HG03139 (cell line): ENCODE measurements around the gene PHF5A.
A peak's percentile ranks its signal among the peaks of the same experiment; 100 is the strongest.

Experiments
- ATAC-seq: cut with Tn5 transposase; IDR thresholded peaks from one replicate; pipeline ENCODE4 v1.9.1; 2021; ENCODE audit not compliant: unreplicated experiment

Gene PHF5A, protein sequence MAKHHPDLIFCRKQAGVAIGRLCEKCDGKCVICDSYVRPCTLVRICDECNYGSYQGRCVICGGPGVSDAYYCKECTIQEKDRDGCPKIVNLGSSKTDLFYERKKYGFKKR

DNA sequence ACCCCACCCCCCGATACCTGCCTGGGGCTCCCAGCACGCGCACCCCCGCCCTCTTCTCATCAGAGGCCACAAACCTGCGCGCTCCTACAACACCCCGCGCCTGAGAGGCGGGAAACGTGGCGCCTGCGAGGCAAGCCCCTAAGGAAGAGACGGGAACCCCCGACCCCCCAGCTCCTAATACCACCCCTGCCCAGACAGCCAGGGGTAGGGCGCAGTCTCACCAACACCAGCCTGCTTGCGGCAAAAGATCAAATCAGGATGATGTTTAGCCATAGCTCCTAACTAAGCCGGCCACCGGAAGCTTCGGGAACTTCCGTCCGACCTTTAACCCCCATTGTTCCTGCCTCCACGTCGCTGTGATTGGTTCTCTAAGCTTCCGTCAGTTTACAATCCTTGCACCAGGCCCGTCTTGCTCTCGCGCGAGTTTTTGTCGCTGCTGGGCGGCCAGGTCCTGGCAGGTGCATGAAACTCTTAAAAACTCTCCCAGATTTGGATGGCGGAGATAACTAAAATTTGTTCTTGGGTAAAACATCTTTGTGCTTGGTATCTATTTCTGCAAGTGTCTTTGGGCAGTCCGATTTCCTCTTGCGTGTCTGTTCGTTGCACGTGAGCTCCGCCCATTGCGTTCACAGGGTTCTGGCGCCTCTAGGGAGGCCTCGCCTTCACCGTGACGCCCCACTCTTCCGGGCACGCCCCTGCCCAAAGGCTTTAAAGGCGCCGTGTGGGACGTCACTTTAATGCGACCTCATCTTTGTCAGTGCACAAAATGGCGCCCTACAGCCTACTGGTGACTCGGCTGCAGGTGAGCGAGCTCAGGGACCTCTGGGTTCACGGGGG, at the start of gene PHF5A, which contains the start of gene ACO2:
TSS of gene PHF5A (minus strand) at position 312 of the 837 bp plus-strand sequence. CDS start at position 273, 39 bp downstream.
TSS of gene ACO2 (plus strand) at position 737 of the 837 bp plus-strand sequence. CDS start at position 767, 30 bp downstream.
- peak; percentile 80 for ATAC-seq

GRCh38 chr22:41518048-41518347, 49.5 kb upstream of the PHF5A start:
- no peak for ATAC-seq

GRCh38 chr22:41517172-41518047, 48.9 kb upstream of the PHF5A start:
- no peak for ATAC-seq

GRCh38 chr22:41516462-41516861, 48.0 kb upstream of the PHF5A start:
- ATAC-seq: no peak

DNA sequence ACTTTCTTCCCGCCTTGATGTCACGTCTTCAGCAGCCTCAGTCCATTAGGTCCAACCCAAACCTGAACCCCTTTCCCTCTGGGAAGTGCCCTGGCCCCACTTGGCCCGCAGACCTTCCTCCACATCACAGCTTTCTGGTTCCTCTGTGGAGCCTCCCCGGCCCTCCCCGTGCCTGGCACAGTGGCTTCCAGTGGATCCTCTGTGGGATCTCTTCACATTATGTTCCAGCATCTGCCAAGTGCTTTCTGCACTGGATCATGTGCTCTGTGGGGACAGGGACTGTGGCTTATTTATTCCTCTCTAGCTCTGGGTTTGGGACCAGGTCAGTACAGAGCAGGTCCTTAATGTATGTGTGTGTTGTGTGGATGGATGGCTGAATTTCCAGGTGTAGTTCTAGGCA, 44.9 kb upstream of the PHF5A start:
- no peak for ATAC-seq

DNA sequence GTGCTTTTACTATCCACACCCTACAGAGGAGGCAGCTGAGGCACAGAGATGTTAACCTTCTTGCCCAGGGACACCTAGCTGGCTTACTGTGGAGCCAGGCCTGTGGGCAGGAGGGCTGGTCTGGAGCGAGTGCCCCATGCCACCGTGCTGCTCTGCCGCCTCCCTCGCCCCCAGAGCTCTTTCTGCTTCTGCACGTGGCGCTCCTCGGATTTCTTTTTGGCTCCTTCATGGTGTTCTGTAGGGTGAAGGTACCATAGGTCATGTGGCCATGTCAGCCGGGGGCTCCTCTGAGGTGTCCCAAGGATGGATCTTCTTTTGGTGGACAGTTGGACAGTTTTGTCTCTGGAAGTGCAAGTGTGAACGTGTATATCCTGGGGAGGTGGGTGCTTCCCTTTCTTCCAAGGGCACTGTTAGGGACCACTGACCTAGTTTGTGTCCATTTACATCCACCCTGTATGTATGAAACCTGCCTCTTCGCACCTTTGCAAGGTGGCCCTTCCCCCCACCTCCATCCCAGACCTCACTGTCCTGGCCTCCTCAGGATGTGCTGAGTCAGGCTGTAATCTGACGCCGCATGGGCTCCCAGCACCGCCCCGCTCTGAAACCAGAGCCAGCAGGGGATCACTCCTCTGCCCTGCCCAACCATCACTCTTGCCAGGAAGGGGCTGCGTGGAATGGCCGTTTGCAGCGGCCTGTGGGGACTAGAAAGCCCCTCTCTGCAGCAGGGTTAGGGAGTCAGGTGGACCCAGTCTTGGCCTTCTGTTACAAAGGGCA, 44.1 kb upstream of the PHF5A start:
- no peak for ATAC-seq

GRCh38 chr22:41511521-41511968, 43.1 kb upstream of the PHF5A start:
- no peak for ATAC-seq

DNA sequence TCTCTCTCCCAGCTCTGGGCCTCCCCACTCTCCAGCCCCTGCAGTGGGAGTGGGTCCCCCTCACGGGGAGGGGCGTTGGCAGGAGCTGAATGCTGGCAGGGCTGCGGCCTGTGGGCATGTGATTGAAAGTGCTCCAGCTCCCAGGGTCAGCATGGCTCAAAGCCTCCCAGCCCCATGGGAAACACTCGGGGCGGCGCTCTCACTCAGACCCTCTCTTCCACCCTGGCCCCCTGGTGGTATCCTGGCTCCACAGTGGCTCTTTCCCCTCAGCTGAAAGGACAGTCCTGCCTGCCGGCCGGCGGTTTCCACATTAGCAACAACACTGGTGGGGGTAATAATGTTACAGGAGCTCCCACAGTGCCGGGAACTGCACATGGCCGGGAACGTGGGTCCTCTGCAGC, 40.3 kb upstream of the PHF5A start:
- no peak for ATAC-seq

GRCh38 chr22:41507330-41508063, 39.0 kb upstream of the PHF5A start:
- no peak for ATAC-seq

- ATAC-seq: no peak
Observed at GRCh38 chr22:41505511-41506220, 37.2 kb upstream of the PHF5A start.

- ATAC-seq: no peak
Observed at GRCh38 chr22:41504816-41505215, 36.3 kb upstream of the PHF5A start.

DNA sequence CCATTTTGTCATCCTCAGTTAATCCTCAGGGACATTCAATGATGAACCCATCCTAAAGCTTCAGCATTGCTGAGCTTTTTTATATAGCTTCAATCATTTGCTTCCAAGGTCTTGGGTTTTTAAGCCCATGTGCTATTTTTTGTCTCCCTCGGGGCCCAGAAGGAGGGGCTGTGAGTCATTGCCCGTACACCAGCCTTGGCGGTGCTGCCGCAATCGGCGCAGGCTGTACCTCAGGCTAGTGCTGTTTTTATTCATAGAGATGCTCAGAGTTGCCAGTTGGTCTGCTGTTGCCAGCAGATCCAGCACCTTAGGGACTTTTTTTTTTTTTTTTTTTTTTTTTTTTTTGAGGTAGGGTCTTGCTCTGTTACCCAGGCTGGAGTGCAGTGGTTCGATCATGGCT, 35.9 kb upstream of the PHF5A start:
- ATAC-seq: no peak

GRCh38 chr22:41501209-41501608, 32.7 kb upstream of the PHF5A start:
- no peak for ATAC-seq

DNA sequence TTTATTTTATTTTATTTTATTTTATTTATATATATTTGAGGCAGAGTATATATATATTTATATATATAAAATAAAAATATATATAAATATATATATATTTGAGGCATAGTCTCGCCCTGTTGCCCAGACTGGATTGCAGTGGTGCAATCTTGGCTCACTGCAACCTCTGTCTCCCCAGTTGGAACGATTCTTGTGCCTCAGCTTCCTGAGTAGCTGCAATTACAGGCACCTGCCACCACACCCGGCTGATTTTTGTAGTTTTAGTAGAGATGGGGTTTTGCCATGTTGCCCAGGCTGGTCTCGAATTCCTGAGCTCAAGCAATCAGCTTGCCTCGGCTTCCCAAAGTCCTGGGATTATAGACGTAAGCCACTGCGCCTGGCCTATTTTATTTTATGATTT, 31.8 kb upstream of the PHF5A start:
- no peak for ATAC-seq

DNA sequence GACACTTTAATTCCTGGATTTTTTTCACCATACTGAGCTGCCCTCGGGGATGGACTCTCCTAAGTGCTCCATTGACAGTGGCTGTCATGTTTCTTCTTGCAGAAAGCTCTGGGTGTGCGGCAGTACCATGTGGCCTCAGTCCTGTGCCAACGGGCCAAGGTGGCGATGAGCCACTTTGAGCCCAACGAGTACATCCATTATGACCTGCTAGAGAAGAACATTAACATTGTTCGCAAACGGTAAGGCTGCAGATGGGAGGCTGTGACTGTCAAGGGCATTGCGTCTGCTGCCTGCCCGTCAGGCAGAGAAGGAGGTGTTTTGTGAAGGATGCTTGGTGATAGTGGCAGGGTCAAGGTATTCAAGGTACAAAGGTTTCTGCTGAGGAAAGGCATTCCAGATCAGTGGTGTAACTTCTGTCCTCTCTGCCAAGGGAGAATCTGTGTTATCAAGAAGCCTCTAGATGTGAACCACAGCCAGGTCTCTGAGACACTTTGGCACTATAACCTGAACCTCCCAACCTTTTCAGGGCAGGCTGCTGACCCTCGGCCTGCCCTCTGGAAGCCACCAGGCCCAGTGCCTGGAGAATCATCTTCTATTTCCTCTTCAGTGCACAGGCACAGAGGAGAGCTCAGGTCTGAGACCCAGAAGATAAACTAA, 31.3 kb upstream of the PHF5A start:
- no peak for ATAC-seq

- ATAC-seq: no peak
Observed at GRCh38 chr22:41498303-41498835, 29.9 kb upstream of the PHF5A start.

DNA sequence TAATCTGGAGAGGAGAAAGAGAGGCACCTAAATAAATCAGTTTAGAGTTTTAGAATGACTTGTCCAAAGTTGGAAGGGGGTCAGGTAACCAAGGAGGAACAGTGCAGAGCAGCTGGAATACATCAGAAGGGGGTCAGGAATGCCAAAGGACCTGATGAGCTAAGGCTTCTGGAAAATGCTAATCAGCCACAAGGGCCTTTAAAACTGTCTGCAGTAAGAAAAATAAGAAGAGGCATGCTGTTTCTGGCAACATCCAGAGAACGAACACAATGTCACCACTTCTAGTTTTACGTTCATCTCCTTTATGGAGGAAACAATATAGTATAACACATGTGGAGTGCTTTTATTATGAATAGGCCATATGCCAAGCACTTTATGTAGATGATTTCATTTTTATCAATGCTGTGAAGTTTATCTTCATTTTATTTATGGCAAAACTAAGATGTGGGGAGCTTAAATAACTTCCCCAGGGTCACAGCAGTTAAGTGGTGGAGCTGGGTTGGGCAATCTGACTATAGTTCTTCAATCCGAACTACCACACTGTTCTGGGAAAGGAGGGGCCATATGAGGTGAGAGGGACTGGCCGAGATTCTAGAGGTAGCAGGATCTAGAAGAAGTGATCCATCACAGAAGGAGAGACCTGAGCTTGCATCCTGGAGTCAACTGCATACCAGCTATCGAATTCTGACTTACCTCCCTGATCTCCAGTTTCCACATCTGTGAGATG, 23.0 kb upstream of the PHF5A start:
- no peak for ATAC-seq
